ENCODE data around the gene NDUFA1.
A peak's percentile ranks its signal among the peaks of the same experiment; 100 is the strongest.

Gene NDUFA1

DNA sequence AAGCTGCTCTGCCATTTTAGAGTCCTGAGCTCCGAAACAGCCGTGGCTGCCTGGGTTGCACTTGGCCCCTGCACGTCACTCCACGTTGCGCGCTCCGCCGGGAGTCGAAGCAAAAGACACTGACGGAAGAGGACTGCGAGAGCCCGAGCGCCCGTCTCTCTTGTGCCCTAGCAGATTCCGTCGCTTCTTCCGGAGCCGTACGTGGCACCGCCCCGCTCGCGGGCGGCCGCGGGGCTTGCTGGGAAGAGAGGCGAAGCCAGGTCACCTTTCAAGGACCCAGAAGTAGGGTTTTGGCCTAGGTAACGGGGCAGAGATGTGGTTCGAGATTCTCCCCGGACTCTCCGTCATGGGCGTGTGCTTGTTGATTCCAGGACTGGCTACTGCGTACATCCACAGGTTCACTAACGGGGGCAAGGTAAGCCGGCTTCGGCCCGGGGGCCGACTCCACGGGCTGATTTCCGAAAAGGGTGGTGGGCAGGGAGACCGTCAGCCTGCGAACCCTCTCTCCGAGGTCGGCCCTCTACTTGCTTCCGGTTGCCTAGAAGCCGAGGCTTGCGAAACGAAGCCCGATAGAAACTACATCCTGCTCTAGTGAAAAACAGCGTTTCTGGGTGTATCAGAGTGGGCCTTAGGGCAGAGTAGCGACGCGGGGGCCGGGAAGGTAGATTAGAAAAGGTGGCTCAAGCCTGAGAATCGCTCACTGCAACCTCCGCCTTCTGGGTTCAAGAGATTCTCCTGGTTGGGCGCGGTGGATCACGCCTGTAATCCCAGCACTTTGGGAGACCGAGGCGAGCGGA, at the start of gene NDUFA1, which contains the start of gene RNF113A:
TSS of gene NDUFA1 (plus strand) at position 234 of the 797 bp plus-strand sequence. CDS start at position 314, 80 bp downstream.
TSS of gene RNF113A (minus strand) at position 135 of the 797 bp plus-strand sequence. CDS start at position 15, 120 bp downstream.
- peak; percentile 6; the same call in 1 of the 2 replicates for TF ChIP-seq YY1 (IDR thresholded peaks at IDR 0.05; ENCODE audit: low read depth)
- peak; percentile 83 for TF ChIP-seq MAX (IDR thresholded peaks at IDR 0.05)
- peak; percentile 68 for TF ChIP-seq TAF1 (IDR thresholded peaks at IDR 0.05; ENCODE audit: low read depth)
- TF ChIP-seq, protein P1, sequence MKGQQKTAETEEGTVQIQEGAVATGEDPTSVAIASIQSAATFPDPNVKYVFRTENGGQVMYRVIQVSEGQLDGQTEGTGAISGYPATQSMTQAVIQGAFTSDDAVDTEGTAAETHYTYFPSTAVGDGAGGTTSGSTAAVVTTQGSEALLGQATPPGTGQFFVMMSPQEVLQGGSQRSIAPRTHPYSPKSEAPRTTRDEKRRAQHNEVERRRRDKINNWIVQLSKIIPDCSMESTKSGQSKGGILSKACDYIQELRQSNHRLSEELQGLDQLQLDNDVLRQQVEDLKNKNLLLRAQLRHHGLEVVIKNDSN (IDR thresholded peaks at IDR 0.05): 0 out of 2 replicates have a peak, but pooled peaks have one; percentile 5
- no peak for TF ChIP-seq EP300 (IDR thresholded peaks at IDR 0.05; ENCODE audit: borderline replicate concordance)
- peak; percentile 45; the same call in 1 of the 2 replicates for TF ChIP-seq CEBPB (IDR thresholded peaks at IDR 0.05)
- TF ChIP-seq TCF12 (IDR thresholded peaks at IDR 0.05; ENCODE audit: low read depth): peak; percentile 52
- no peak for TF ChIP-seq CREB1 (IDR thresholded peaks at IDR 0.05; ENCODE audit: low read depth)

- TF ChIP-seq EGR1 (IDR thresholded peaks at IDR 0.05) (no peak), RAD21 (IDR thresholded peaks at IDR 0.05; ENCODE audit: low read depth) (no peak), TEAD4 (IDR thresholded peaks at IDR 0.05) (no peak), TCF12 (IDR thresholded peaks at IDR 0.05; ENCODE audit: low read depth) (no peak), YY1 (IDR thresholded peaks at IDR 0.05; ENCODE audit: low read depth) (no peak), NFIC (IDR thresholded peaks at IDR 0.05) (no peak), REST (IDR thresholded peaks at IDR 0.05; ENCODE audit: low read depth) (no peak), MAX (IDR thresholded peaks at IDR 0.05) (no peak), CREB1 (IDR thresholded peaks at IDR 0.05; ENCODE audit: low read depth) (no peak), CEBPB (IDR thresholded peaks at IDR 0.05) (no peak), FOXM1 (IDR thresholded peaks at IDR 0.05; ENCODE audit: borderline replicate concordance, low read depth) (no peak), EP300 (IDR thresholded peaks at IDR 0.05; ENCODE audit: borderline replicate concordance) (no peak), ZBTB7A (IDR thresholded peaks at IDR 0.05; ENCODE audit: low read depth) (no peak), TAF1 (IDR thresholded peaks at IDR 0.05; ENCODE audit: low read depth) (no peak)
- TF ChIP-seq, protein P1 (IDR thresholded peaks at IDR 0.05): no peak
These were observed 45.2 kb upstream of the NDUFA1 start for GRCh38 chrX:119826399-119826959.

GRCh38 chrX:119828446-119828845, 43.2 kb upstream of the NDUFA1 start:
- TF ChIP-seq ZBTB7A (IDR thresholded peaks at IDR 0.05; ENCODE audit: low read depth): no peak

DNA sequence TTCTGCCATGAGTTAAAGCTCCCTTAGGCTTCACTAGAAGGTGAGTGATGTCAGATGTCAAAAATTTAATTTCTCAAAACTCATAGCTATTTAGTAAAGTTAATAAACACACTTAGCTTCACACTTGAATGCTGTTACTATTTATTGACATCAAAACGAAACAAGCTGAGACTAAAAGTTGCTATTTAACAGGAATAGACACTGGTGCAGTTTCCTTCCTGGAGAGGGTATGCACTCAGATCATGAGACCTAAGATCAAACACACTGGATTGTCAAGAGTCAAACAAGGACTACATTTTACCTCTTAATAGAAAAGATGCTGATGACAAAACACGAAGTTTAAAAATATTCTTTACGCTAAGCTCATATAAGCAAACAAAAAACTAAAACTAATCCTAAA, 37.7 kb upstream of the NDUFA1 start:
- TF ChIP-seq FOXM1 (IDR thresholded peaks at IDR 0.05; ENCODE audit: borderline replicate concordance, low read depth) (no peak), MAX (IDR thresholded peaks at IDR 0.05) (no peak), EGR1 (IDR thresholded peaks at IDR 0.05) (no peak), TEAD4 (IDR thresholded peaks at IDR 0.05) (no peak), TAF1 (IDR thresholded peaks at IDR 0.05; ENCODE audit: low read depth) (no peak), TCF12 (IDR thresholded peaks at IDR 0.05; ENCODE audit: low read depth) (no peak), NFIC (IDR thresholded peaks at IDR 0.05) (no peak), YY1 (IDR thresholded peaks at IDR 0.05; ENCODE audit: low read depth) (no peak)
- TF ChIP-seq, protein P1 (IDR thresholded peaks at IDR 0.05): no peak

GRCh38 chrX:119852382-119853353, 19.0 kb upstream of the NDUFA1 start, which contains the start of gene UPF3B:
Gene UPF3B, minus strand, starts transcription at chrX:119852963. Its CDS starts 35 bp downstream, at chrX:119852928.
- TF ChIP-seq YY1 (IDR thresholded peaks at IDR 0.05; ENCODE audit: low read depth) (peak; percentile 87), TAF1 (IDR thresholded peaks at IDR 0.05; ENCODE audit: low read depth) (peak; percentile 53), ZBTB7A (IDR thresholded peaks at IDR 0.05; ENCODE audit: low read depth) (no peak), REST (IDR thresholded peaks at IDR 0.05; ENCODE audit: low read depth) (no peak), NFIC (IDR thresholded peaks at IDR 0.05) (no peak), EGR1 (IDR thresholded peaks at IDR 0.05) (no peak), CEBPB (IDR thresholded peaks at IDR 0.05) (no peak)
- TF ChIP-seq, protein P1 (IDR thresholded peaks at IDR 0.05): peak; percentile 50; the same call in 1 of the 2 replicates
